Effector memory CD4-positive, alpha-beta T cell (primary cell): ENCODE measurements around the gene ARMCX6.
A peak's percentile ranks its signal among the peaks of the same experiment; 100 is the strongest.
"Not testable (repeated sequence)": the region's sequence is repeated elsewhere in the genome, so short reads cannot be mapped to it uniquely, and the experiment has no call there.

Experiments used
- DNase-seq, 3 donors: peaks; one replicate each; pipeline ENCODE4 v3.0.0-alpha.2; 2020
- H3K27ac ChIP-seq: 2 replicates; pipeline ENCODE4 v1.7.0; 2013; ENCODE audit warnings: mild to moderate bottlenecking, low read length, moderate library complexity; ENCODE audit not compliant: insufficient read depth, poor library complexity, severe bottlenecking
- H3K27me3 ChIP-seq: replicated peaks from 2 replicates; pipeline ENCODE4 v1.7.0; 2013; ENCODE audit warnings: mild to moderate bottlenecking, low read length; ENCODE audit not compliant: insufficient read depth, control insufficient read depth, poor library complexity, severe bottlenecking
- H3K36me3 ChIP-seq: 2 replicates; pipeline ENCODE4 v1.7.0; 2013; ENCODE audit warnings: mild to moderate bottlenecking, low read length, moderate library complexity; ENCODE audit not compliant: control insufficient read depth, insufficient read depth
- H3K4me1 ChIP-seq: 2 replicates; pipeline ENCODE4 v1.7.0; 2013; ENCODE audit warnings: low read length, mild to moderate bottlenecking; ENCODE audit not compliant: control insufficient read depth, insufficient read depth, poor library complexity, severe bottlenecking
- H3K4me3 ChIP-seq: 2 replicates; pipeline ENCODE4 v1.7.0; 2013; ENCODE audit warnings: low read length, low read depth, mild to moderate bottlenecking; ENCODE audit not compliant: insufficient read depth, poor library complexity, severe bottlenecking
- H3K9me3 ChIP-seq: 2 replicates; pipeline ENCODE4 v1.7.0; 2013; ENCODE audit warnings: mild to moderate bottlenecking, low read length, moderate library complexity; ENCODE audit not compliant: control insufficient read depth
- total RNA-seq, 3 donors: gene quantifications; one replicate each; lab custom pipeline; 2026; lab: John Stamatoyannopoulos, UW

Gene ARMCX6
- total RNA-seq: 9.3 to 13.0 (median 11.1) reads per million in 3 donors

- Histone ChIP-seq H3K27me3 (no peaks in the 10 kb centered on the region), H3K4me3 (peak within 1 kb of the TSS; percentile 46), H3K4me1 (no peaks in the 10 kb centered on the region), H3K27ac (peak within 1 kb of the TSS; percentile 56), H3K9me3 (no peaks in the 10 kb centered on the region), H3K36me3 (no peaks in the 10 kb centered on the region)
- DNase-seq: peak; percentile 52 to 71 (median 59)
Observed at GRCh38 chrX:101617211-101618191, at the start of gene ARMCX6. ARMCX6 (minus strand) TSS chrX:101618000; CDS start chrX:101616620, 1,380 bp downstream.

GRCh38 chrX:101659601-101660063, 41.8 kb upstream of the ARMCX6 start, which contains the start of gene ARMCX2:
ARMCX2 (minus strand) TSS chrX:101659850; CDS start chrX:101657588, 2,262 bp downstream.
- Histone ChIP-seq H3K4me3 (peak within 1 kb of the TSS; percentile 67), H3K36me3 (no peaks in the 10 kb centered on the region), H3K4me1 (no peaks in the 10 kb centered on the region), H3K27ac (no peak within 1 kb of the TSS), H3K9me3 (no peaks in the 10 kb centered on the region), H3K27me3 (no peaks in the 10 kb centered on the region)
- DNase-seq: no peak

DNA sequence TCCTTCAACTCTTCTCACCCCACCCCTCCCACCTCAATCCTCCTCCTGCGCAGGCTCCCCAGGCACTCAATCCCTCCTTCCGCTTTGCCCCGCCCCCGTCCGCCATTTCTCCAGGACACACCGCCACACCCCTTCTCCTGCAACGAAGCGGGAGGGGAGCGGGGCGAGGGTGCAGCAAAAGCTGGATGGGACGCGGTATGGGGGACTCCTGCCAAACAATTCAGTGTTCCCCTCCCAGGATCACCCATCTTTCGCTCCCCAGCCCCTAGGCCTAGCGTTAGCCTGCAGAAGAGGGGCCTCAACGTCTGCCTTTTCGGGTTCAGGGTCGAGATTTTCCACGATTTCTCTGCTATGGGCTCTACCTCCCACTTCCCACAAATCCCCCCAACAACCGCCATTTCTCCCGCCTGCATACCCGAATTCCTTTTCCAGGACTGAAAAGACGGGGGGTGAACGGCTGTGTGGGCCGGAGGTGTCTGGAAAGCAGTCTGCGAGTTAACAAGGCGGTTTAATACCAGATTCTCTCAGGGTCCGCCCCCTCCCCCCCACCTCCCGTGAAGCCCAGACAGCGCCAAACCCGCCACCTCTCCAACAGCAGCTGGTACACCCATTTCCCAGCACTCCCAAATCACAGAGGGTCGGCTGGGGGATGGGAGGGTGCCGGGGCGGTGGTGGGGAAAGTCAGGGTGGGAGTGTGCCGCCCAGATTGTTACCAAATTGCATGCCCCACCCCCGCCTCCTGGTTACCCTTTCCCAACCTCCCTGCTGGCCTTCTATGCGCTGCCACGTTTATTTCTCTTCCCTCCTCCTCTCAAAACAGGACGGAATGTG, 41.1 kb upstream of the ARMCX6 start:
- Histone ChIP-seq H3K9me3 (no peaks in the 10 kb centered on the region), H3K36me3 (no peaks in the 10 kb centered on the region), H3K27ac (no peak overlapping the region), H3K4me1 (no peaks in the 10 kb centered on the region), H3K4me3 (peak overlapping the region; percentile 67), H3K27me3 (no peaks in the 10 kb centered on the region)
- DNase-seq: peak; percentile 11 to 37 (median 34)

DNA sequence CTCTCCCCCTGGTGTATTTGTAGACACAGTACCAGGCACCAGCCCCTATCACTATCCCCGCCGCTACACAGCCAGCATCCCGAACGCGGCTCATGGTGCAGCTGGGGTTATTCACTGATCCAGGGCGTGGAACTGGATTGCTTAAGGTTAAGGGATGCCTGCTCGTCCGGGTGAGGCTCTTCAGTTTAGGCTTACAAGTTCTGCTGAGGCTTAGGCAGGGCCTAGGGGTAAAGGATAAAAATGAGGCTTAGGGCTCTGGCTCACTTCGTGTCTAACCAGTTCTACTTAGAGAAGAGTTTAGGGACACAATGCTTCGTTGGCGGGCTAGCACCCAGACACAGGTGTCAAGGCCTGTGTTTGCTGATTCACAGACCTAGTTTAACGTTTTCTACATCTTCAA, 39.7 kb upstream of the ARMCX6 start:
- Histone ChIP-seq H3K9me3 (no peaks in the 10 kb centered on the region), H3K4me3 (no peak overlapping the region)
- DNase-seq: no peak

DNA sequence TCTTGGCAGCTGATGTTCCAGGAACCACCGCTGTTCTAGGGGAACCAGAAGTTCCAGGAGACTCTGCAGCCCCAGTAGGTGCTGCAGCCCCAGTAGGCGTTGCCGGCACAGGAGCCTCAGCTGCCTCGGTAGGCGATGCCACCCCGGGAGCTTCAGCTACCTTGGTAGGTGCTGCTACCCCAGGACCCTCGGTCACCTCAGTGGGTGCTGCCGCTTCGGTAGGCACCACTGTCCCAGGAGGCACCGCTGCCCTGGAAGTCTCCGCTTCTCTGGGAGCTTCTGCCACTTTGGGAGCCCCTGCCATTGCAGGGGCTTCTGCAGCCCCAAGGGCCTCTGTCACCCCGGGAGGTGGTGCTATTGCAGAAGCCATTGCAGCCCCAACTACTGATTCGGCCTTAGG, 39.0 kb upstream of the ARMCX6 start:
- no peaks in the 10 kb centered on the region for H3K9me3 ChIP-seq
- no peaks in the 10 kb centered on the region for H3K36me3 ChIP-seq
- no peaks in the 10 kb centered on the region for H3K27me3 ChIP-seq
- H3K4me3 ChIP-seq: no peak overlapping the region
- no peak overlapping the region for H3K27ac ChIP-seq
- no peaks in the 10 kb centered on the region for H3K4me1 ChIP-seq
- no peak for DNase-seq

More for the DNA sequence above, 39.7 kb upstream of the ARMCX6 start:
- Histone ChIP-seq H3K27ac (no peak overlapping the region), H3K36me3 (no peaks in the 10 kb centered on the region), H3K27me3 (no peaks in the 10 kb centered on the region), H3K4me1 (no peaks in the 10 kb centered on the region)

- Histone ChIP-seq H3K4me1 (no peaks in the 10 kb centered on the region), H3K27me3 (no peaks in the 10 kb centered on the region), H3K9me3 (no peaks in the 10 kb centered on the region), H3K36me3 (no peaks in the 10 kb centered on the region), H3K27ac (no peak overlapping the region), H3K4me3 (no peak overlapping the region)
- no peak for DNase-seq
Observed at GRCh38 chrX:101655534-101655933, 37.7 kb upstream of the ARMCX6 start.

DNA sequence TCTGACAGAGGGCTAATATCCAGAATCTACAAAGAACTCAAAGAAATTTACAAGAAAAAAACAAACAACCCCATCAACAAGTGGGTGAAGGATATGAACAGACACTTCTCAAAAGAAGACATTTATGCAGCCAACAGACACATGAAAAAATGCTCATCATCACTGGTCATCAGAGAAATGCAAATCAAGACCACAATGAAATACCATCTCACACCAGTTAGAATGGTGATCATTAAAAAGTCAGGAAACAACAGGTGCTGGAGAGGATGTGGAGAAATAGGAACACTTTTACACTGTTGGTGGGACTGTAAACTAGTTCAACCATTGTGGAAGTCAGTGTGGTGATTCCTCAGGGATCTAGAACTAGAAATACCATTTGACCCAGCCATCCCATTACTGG, 29.9 kb upstream of the ARMCX6 start:
- not testable (repeated sequence) for H3K9me3 ChIP-seq, H3K27me3 ChIP-seq, DNase-seq, H3K4me1 ChIP-seq, H3K4me3 ChIP-seq, H3K36me3 ChIP-seq, H3K27ac ChIP-seq

GRCh38 chrX:101642093-101642492, 24.3 kb upstream of the ARMCX6 start:
- H3K27ac ChIP-seq: no peak overlapping the region
- H3K9me3 ChIP-seq: no peaks in the 10 kb centered on the region
- H3K27me3 ChIP-seq: no peaks in the 10 kb centered on the region
- no peak for DNase-seq
- H3K36me3 ChIP-seq: no peaks in the 10 kb centered on the region
- H3K4me3 ChIP-seq: no peak overlapping the region
- no peaks in the 10 kb centered on the region for H3K4me1 ChIP-seq

GRCh38 chrX:101639583-101639982, 21.8 kb upstream of the ARMCX6 start:
- no peak for DNase-seq
- Histone ChIP-seq H3K27ac (no peak overlapping the region), H3K4me1 (no peaks in the 10 kb centered on the region), H3K27me3 (no peaks in the 10 kb centered on the region), H3K36me3 (no peaks in the 10 kb centered on the region), H3K4me3 (no peak overlapping the region), H3K9me3 (no peaks in the 10 kb centered on the region)
